Measurements from ENCODE around the gene NEO1. TPM values are rescaled to one million over a fixed set of nuclear protein-coding genes. Genes with fewer than 3 reads are reported as not detected.
"Not testable (repeated sequence)": the region's sequence is repeated elsewhere in the genome, so short reads cannot be mapped to it uniquely, and the experiment has no call there.

NEO1 gene
- total RNA-seq, 2 experiments from 2014 or later = 3.4 to 5.4 TPM

- Mint-ChIP-seq H3K27me3 (no peaks in the 10 kb centered on the region), H3K9me3 (ENCODE audit: low read depth) (no peaks in the 10 kb centered on the region), H3K4me3 (no peak overlapping the region), H3K36me3 (no peaks in the 10 kb centered on the region), H3K4me1 (no peaks in the 10 kb centered on the region), H3K27ac (no peak overlapping the region)
- CTCF ChIA-PET = no interaction called here
- no peak for DNase-seq
- no peak for ATAC-seq
These were observed 123.1 kb downstream of the NEO1 start for GRCh38 chr15:73175382-73175781.

- Mint-ChIP-seq H3K27ac (no peak overlapping the region), H3K9me3 (ENCODE audit: low read depth) (peaks cover 3% of the 10 kb centered on the region), H3K36me3 (peaks cover 5% of the 10 kb centered on the region), H3K4me1 (no peaks in the 10 kb centered on the region), H3K27me3 (no peaks in the 10 kb centered on the region), H3K4me3 (no peak overlapping the region)
- DNase-seq (no peak), ATAC-seq (no peak)
- CTCF ChIA-PET = no interaction called here
These were observed 124.3 kb downstream of the NEO1 start for GRCh38 chr15:73176598-73176997.

- H3K27ac Mint-ChIP-seq = no peak overlapping the region
- DNase-seq (no peak), ATAC-seq (no peak)
- CTCF ChIA-PET = no interaction called here
- H3K36me3 Mint-ChIP-seq = peaks cover 10% of the 10 kb centered on the region
- no peaks in the 10 kb centered on the region for H3K27me3 Mint-ChIP-seq
- H3K4me3 Mint-ChIP-seq = no peak overlapping the region
- H3K9me3 Mint-ChIP-seq (ENCODE audit: low read depth) = peaks cover 13% of the 10 kb centered on the region
- no peaks in the 10 kb centered on the region for H3K4me1 Mint-ChIP-seq
These were observed 130.8 kb downstream of the NEO1 start for GRCh38 chr15:73183071-73183470.

GRCh38 chr15:73190189-73190601 lies 137.9 kb downstream of the NEO1 start:
- Mint-ChIP-seq H3K27ac (no peak overlapping the region), H3K9me3 (ENCODE audit: low read depth) (no peaks in the 10 kb centered on the region), H3K4me3 (no peak overlapping the region), H3K4me1 (no peaks in the 10 kb centered on the region), H3K27me3 (peaks cover 9% of the 10 kb centered on the region), H3K36me3 (no peaks in the 10 kb centered on the region)
- CTCF ChIA-PET = no interaction called here
- ATAC-seq (no peak), DNase-seq (no peak)

- ATAC-seq (no peak), DNase-seq (no peak)
- Mint-ChIP-seq H3K4me1 (no peaks in the 10 kb centered on the region), H3K27me3 (peaks cover 14% of the 10 kb centered on the region), H3K4me3 (no peak overlapping the region), H3K36me3 (no peaks in the 10 kb centered on the region), H3K27ac (no peak overlapping the region), H3K9me3 (ENCODE audit: low read depth) (no peaks in the 10 kb centered on the region)
- CTCF ChIA-PET = no interaction called here
These were observed 142.9 kb downstream of the NEO1 start for GRCh38 chr15:73195166-73195565.

- no peak for ATAC-seq
- H3K4me3 Mint-ChIP-seq = no peak overlapping the region
- no peak for DNase-seq
- H3K27me3 Mint-ChIP-seq = peaks cover 14% of the 10 kb centered on the region
- no peaks in the 10 kb centered on the region for H3K9me3 Mint-ChIP-seq (ENCODE audit: low read depth)
- no peak overlapping the region for H3K27ac Mint-ChIP-seq
- no peaks in the 10 kb centered on the region for H3K4me1 Mint-ChIP-seq
- CTCF ChIA-PET = interaction anchor here (1.0 kb wide), 1 partner anchor 45 kb away, joined by 3 read pairs; no protein-coding TSS in a partner anchor
- no peaks in the 10 kb centered on the region for H3K36me3 Mint-ChIP-seq
These were observed 143.8 kb downstream of the NEO1 start for GRCh38 chr15:73196113-73196512.

- CTCF ChIA-PET = no interaction called here
- DNase-seq (no peak), ATAC-seq (no peak)
- Mint-ChIP-seq H3K4me3 (no peak overlapping the region), H3K9me3 (ENCODE audit: low read depth) (no peaks in the 10 kb centered on the region), H3K36me3 (peaks cover 2% of the 10 kb centered on the region), H3K27me3 (peaks cover 6% of the 10 kb centered on the region), H3K27ac (no peak overlapping the region), H3K4me1 (no peaks in the 10 kb centered on the region)
These were observed 148.1 kb downstream of the NEO1 start for GRCh38 chr15:73200339-73200738.

GRCh38 chr15:73210630-73211029 lies 158.4 kb downstream of the NEO1 start:
- H3K9me3 Mint-ChIP-seq (ENCODE audit: low read depth) = no peaks in the 10 kb centered on the region
- no peaks in the 10 kb centered on the region for H3K4me1 Mint-ChIP-seq
- no peak overlapping the region for H3K27ac Mint-ChIP-seq
- no peak overlapping the region for H3K4me3 Mint-ChIP-seq
- no peaks in the 10 kb centered on the region for H3K36me3 Mint-ChIP-seq
- ATAC-seq (no peak), DNase-seq (no peak)
- H3K27me3 Mint-ChIP-seq = peaks cover 15% of the 10 kb centered on the region
- CTCF ChIA-PET = no interaction called here

GRCh38 chr15:73212424-73212823 lies 160.2 kb downstream of the NEO1 start:
- DNase-seq = no peak
- no peak overlapping the region for H3K4me3 Mint-ChIP-seq
- H3K4me1 Mint-ChIP-seq = no peaks in the 10 kb centered on the region
- H3K9me3 Mint-ChIP-seq (ENCODE audit: low read depth) = no peaks in the 10 kb centered on the region
- H3K27ac Mint-ChIP-seq = no peak overlapping the region
- peaks cover 15% of the 10 kb centered on the region for H3K27me3 Mint-ChIP-seq
- CTCF ChIA-PET = interaction anchor here (0.6 kb wide), 1 partner anchor 440 kb away, joined by 3 read pairs; no protein-coding TSS in a partner anchor
- no peak for ATAC-seq
- no peaks in the 10 kb centered on the region for H3K36me3 Mint-ChIP-seq

GRCh38 chr15:73221450-73221849 lies 169.2 kb downstream of the NEO1 start:
- CTCF ChIA-PET; H3K9me3 Mint-ChIP-seq (ENCODE audit: low read depth); ATAC-seq: not testable (repeated sequence)

GRCh38 chr15:73225358-73226015 lies 173.2 kb downstream of the NEO1 start:
- peak; percentile 67 for ATAC-seq
- peaks cover 5% of the 10 kb centered on the region for H3K27me3 Mint-ChIP-seq
- DNase-seq = peak; percentile 75
- H3K9me3 Mint-ChIP-seq (ENCODE audit: low read depth) = peaks cover 2% of the 10 kb centered on the region
- peak overlapping the region; percentile 39 for H3K27ac Mint-ChIP-seq
- peaks cover 13% of the 10 kb centered on the region for H3K36me3 Mint-ChIP-seq
- H3K4me3 Mint-ChIP-seq = no peak overlapping the region
- CTCF ChIA-PET = interaction anchor here (0.6 to 1.4 kb wide), 3 partner anchors 12 to 447 kb away, joined by 3 to 4 read pairs (median 3); no protein-coding TSS in a partner anchor
- peaks cover 30% of the 10 kb centered on the region for H3K4me1 Mint-ChIP-seq

More at GRCh38 chr15:73221450-73221849, 169.2 kb downstream of the NEO1 start:
- Mint-ChIP-seq H3K36me3 (peaks cover 11% of the 10 kb centered on the region), H3K4me1 (peaks cover 16% of the 10 kb centered on the region)
- not testable (repeated sequence) for H3K4me3 Mint-ChIP-seq, H3K27ac Mint-ChIP-seq, H3K27me3 Mint-ChIP-seq, DNase-seq

GRCh38 chr15:73226093-73226814 lies 174.0 kb downstream of the NEO1 start:
- no peak overlapping the region for H3K4me3 Mint-ChIP-seq
- DNase-seq = no peak

GRCh38 chr15:73227433-73228056 lies 175.3 kb downstream of the NEO1 start:
- Mint-ChIP-seq H3K4me3 (no peak overlapping the region), H3K36me3 (peaks cover 12% of the 10 kb centered on the region), H3K9me3 (ENCODE audit: low read depth) (no peaks in the 10 kb centered on the region), H3K27me3 (peaks cover 5% of the 10 kb centered on the region), H3K27ac (no peak overlapping the region), H3K4me1 (peaks cover 30% of the 10 kb centered on the region)
- ATAC-seq (no peak), DNase-seq (no peak)
- CTCF ChIA-PET = interaction anchor here (0.8 to 1.3 kb wide), 2 partner anchors 10 to 38 kb away, joined by 3 read pairs; no protein-coding TSS in a partner anchor

More at GRCh38 chr15:73226093-73226814, 174.0 kb downstream of the NEO1 start:
- peaks cover 30% of the 10 kb centered on the region for H3K4me1 Mint-ChIP-seq
- peaks cover 13% of the 10 kb centered on the region for H3K36me3 Mint-ChIP-seq
- CTCF ChIA-PET = interaction anchor here (0.8 to 1.4 kb wide), 4 partner anchors 11 to 39 kb away, joined by 3 to 4 read pairs (median 3); no protein-coding TSS in a partner anchor
- ATAC-seq = no peak
- H3K27ac Mint-ChIP-seq = peak overlapping the region; percentile 39
- H3K27me3 Mint-ChIP-seq = peaks cover 5% of the 10 kb centered on the region
- peaks cover 2% of the 10 kb centered on the region for H3K9me3 Mint-ChIP-seq (ENCODE audit: low read depth)

All from activated CD8-positive, alpha-beta memory T cell treated with anti-CD3 and anti-CD28 coated beads, Interleukin-2, amount 10 ng/mL, durations not matched to agents 7 days and 5 days (primary cell).